GM19397 (cell line): Measurements from ENCODE around the gene CBX3.
"Not testable (repeated sequence)": the region's sequence is repeated elsewhere in the genome, so short reads cannot be mapped to it uniquely, and the experiment has no call there.

Experiments
- ATAC-seq: cut with Tn5 transposase; IDR thresholded peaks from one replicate; pipeline ENCODE4 v1.9.1; 2021; ENCODE audit warnings: mild to moderate bottlenecking, moderate library complexity; ENCODE audit not compliant: unreplicated experiment

CBX3 gene

DNA sequence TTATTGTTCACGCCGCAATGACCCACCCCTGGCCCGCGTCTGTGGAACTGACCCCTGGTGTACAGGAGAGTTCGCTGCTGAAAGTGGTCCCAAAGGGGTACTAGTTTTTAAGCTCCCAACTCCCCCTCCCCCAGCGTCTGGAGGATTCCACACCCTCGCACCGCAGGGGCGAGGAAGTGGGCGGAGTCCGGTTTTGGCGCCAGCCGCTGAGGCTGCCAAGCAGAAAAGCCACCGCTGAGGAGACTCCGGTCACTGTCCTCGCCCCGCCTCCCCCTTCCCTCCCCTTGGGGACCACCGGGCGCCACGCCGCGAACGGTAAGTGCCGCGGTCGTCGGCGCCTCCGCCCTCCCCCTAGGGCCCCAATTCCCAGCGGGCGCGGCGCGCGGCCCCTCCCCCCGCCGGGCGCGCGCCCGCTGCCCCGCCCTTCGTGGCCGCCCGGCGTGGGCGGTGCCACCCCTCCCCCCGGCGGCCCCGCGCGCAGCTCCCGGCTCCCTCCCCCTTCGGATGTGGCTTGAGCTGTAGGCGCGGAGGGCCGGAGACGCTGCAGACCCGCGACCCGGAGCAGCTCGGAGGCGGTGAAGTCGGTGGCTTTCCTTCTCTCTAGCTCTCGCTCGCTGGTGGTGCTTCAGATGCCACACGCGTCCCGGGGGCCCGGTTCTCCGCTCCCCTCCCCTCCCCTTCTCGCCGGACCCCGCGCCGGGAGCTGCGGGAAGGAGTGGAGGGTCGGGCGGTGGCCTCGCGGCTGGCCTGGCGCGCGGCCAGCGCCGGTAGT is at the start of gene CBX3:
Gene CBX3 (plus strand): TSS at position 499 of the 772 bp plus-strand sequence. CDS start 1,254 bp downstream, outside the sequence.
- ATAC-seq = peak; percentile 52

- ATAC-seq = peak; percentile 77
Observed at GRCh38 chr7:26151953-26152781, 49.4 kb upstream of the CBX3 start, which contains the start of gene NFE2L3. TSS of gene NFE2L3 (plus strand) at chr7:26152198. CDS start at chr7:26152499, 301 bp downstream.

DNA sequence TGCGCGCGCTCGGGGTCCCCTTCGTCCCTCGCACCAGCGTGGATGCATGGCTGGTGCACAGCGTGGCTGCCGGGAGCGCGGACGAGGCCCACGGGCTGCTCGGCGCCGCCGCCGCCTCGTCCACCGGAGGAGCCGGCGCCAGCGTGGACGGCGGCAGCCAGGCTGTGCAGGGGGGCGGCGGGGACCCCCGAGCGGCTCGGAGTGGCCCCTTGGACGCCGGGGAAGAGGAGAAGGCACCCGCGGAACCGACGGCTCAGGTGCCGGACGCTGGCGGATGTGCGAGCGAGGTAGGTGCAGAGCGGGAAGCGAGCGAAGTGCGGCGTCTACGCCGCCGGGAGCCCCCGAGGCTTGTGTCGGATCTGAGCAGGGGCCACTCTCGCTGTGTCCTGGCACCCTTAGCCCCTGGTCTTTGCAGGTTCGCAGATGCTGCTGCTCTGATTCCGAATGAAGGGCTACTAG is 48.7 kb upstream of the CBX3 start:
- ATAC-seq = peak; percentile 23

- ATAC-seq = no peak
Observed at GRCh38 chr7:26153241-26153822, 48.2 kb upstream of the CBX3 start.

- ATAC-seq = no peak
Observed at GRCh38 chr7:26153823-26154783, 47.4 kb upstream of the CBX3 start.

- ATAC-seq = no peak
Observed at GRCh38 chr7:26155531-26156375, 45.8 kb upstream of the CBX3 start.

- ATAC-seq = no peak
Observed at GRCh38 chr7:26156451-26157420, 44.8 kb upstream of the CBX3 start.

DNA sequence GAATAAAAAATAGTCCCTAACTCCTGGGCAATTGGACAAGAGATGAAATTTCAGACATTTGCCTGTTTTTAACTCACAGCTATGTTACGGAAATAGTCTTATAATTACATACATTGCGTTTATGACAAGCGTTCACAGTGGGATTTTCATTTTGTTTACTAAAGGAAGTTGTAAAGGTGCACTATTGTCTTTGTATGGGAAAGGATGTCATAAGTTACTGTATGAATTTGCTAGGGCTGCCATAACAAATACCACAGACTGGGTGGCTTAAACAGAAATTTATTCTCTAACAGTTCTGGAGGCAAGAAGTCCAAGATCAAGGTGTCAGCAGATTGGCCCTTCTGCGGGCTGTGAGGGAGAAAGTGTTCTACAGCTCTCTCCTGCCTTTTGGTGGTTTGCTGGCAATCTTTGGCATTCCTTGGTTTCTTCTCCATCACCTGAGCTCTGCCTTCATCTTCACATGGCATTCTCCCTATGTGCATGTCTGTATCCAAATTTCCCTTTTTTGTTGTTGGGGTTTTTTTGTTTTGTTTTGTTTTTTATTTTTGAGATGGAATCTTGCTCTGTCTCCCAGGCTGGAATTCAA is 43.9 kb upstream of the CBX3 start:
- ATAC-seq = no peak

DNA sequence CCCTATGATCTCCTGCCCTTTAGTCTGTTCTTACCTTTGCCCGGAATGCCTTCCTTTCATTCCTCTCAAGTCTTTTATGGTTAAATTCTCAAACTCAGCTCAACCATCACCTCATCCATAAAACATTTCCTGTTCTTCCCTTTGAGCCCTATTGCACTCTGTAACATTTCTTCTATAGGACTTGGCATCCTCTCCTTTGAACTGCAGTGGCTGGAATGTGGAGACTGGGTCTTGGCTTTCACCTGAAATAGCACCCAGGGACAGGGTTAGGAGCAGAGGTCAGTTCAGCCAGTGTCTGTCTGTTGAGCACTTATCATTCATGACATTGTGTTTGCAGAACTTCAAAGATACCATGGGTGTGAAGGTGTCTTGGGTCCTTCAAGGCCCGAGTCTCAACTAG is 42.3 kb upstream of the CBX3 start:
- no peak for ATAC-seq

DNA sequence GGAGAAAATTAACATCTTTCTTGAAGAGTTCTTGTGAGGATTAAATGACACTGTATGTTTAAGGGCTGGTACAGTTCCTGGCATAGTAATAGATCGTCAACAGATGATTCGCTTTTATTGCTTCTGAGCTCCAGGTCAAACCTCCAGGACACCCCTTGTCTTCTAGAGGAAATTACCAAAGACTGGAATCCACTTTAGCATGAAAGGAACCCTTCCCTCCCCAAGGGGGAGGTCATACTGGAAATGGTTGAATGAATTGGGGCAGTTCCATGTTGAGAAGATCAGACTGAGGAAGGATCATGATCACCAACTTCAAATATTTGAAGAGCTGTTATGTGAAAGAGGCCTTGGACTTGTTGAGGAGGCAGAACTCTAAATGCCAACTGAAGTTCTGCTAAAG is 40.6 kb upstream of the CBX3 start:
- ATAC-seq = no peak

- no peak for ATAC-seq
Observed at GRCh38 chr7:26162431-26162830, 39.1 kb upstream of the CBX3 start.

- ATAC-seq = not testable (repeated sequence)
Observed at GRCh38 chr7:26163804-26164203, 37.7 kb upstream of the CBX3 start.

GRCh38 chr7:26165950-26166683 is 35.4 kb upstream of the CBX3 start:
- ATAC-seq = no peak

DNA sequence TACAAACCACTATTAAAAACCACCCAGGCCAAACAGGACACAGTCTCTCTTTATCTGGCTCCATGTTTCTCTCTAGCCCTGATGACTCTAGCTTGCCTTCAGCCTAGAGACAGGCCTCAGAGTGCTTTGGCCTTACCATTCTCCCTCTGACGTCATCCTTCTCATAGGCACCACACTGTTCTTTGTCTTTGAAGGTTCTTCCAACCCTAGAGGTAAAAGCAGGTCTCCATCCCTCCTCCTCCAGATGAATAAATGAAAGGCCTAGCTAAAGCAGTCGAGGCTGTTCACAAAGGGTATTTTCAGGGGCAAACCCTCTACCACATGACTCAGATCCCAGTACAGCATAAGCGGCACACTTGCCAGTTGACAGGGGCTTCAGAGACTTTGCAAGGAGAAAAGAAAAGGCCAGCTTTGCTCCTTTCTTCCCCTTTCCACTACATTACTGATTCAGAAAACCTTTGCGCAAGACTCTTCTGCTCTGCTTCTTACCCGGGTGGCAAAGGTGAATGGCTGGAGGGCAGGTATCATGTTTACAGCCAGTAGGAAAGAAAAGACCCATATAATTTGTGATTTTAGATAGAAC is 34.8 kb upstream of the CBX3 start:
- ATAC-seq = peak; percentile 43

- peak; percentile 76 for ATAC-seq
Observed at GRCh38 chr7:26167303-26167934, 34.1 kb upstream of the CBX3 start.

- ATAC-seq = no peak
Observed at GRCh38 chr7:26168458-26169023, 33.0 kb upstream of the CBX3 start.
